ENCODE results near the gene SNX30. TPM values are rescaled to one million over a fixed set of nuclear protein-coding genes. Genes with fewer than 3 reads are reported as not detected.

SNX30 gene
- polyA plus RNA-seq, 1 of the 3 experiments (the other 2 are of a cell fraction): 2.7 TPM

GRCh38 chr9:112869917-112870316 is 119.4 kb downstream of the SNX30 start:
- no peak for DNase-seq
- CTCF ChIA-PET: no interaction called here
- Histone ChIP-seq H3K9me3 (no peaks in the 10 kb centered on the region), H3K36me3 (replicated peaks in 1 of 2; ENCODE audit: control insufficient read depth in 1 of 2, insufficient read depth in 2 of 2, low read length in 1 of 2) (peaks cover 0 to 6% of the 10 kb centered on the region in 2 experiments), H3F3A (replicated peaks; ENCODE audit: insufficient read depth) (no peaks in the 10 kb centered on the region), H3K9ac (no peak overlapping the region), H2AFZ (ENCODE audit: low read depth) (no peak overlapping the region), H3K27ac (ENCODE audit: low read depth in 2 of 2, low read length in 1 of 2) (no peak overlapping the region), H4K20me1 (ENCODE audit: insufficient read depth) (no peaks in the 10 kb centered on the region), H3K4me1 (ENCODE audit: control insufficient read depth in 1 of 2, insufficient read depth in 2 of 2, low read depth in 1 of 2, low read length in 1 of 2) (no peaks in the 10 kb centered on the region), H3K4me3 (ENCODE audit: low read depth in 2 of 2, low read length in 1 of 2) (no peak overlapping the region), H3K79me2 (ENCODE audit: insufficient read depth) (no peaks in the 10 kb centered on the region), H3K27me3 (ENCODE audit: insufficient read depth) (no peaks in the 10 kb centered on the region), H3K4me2 (no peak overlapping the region), H3K9me2 (no peaks in the 10 kb centered on the region)
- 81% methylated on average over 5 of the region's 5 CpGs for WGBS (ENCODE audit: low lambda C conversion rate)
- POLR2A ChIA-PET: no interaction called here
- no peak for TF ChIP-seq GATA2 (CRISPR knock-in tag; IDR thresholded peaks at IDR 0.05)
- TF ChIP-seq USF2 (IDR thresholded peaks at IDR 0.05; ENCODE audit: borderline replicate concordance, low read depth, low read length): no peak
- TF ChIP-seq FOXM1 (IDR thresholded peaks at IDR 0.05; ENCODE audit: low read depth): no peak
- no peak for TF ChIP-seq MEF2A (IDR thresholded peaks at IDR 0.05; ENCODE audit: borderline replicate concordance, low read depth)
- no peak for TF ChIP-seq EP300 (IDR thresholded peaks at IDR 0.05; ENCODE audit: borderline replicate concordance in 1 of 2, low read depth in 1 of 2, low read length in 1 of 2)
- no peak for TF ChIP-seq ELF1 (IDR thresholded peaks at IDR 0.05)
- TF ChIP-seq USF1 (IDR thresholded peaks at IDR 0.05; ENCODE audit: borderline replicate concordance, low read depth): no peak
- no peak for TF ChIP-seq RFX5 (IDR thresholded peaks at IDR 0.05; ENCODE audit: low read length)
- no peak for TF ChIP-seq FOSL2 (IDR thresholded peaks at IDR 0.05; ENCODE audit: borderline replicate concordance, low read depth)
- TF ChIP-seq TCF12 (IDR thresholded peaks at IDR 0.05): no peak

GRCh38 chr9:112870556-112870955 is 120.0 kb downstream of the SNX30 start:
- TF ChIP-seq RAD21 (IDR thresholded peaks at IDR 0.05; ENCODE audit: low read length) (no peak), RXRA (IDR thresholded peaks at IDR 0.05; ENCODE audit: borderline replicate concordance, low read depth) (no peak), ZBTB33 (IDR thresholded peaks at IDR 0.05; ENCODE audit: borderline replicate concordance, low read depth) (no peak), RCOR1 (IDR thresholded peaks at IDR 0.05; ENCODE audit: low read length) (no peak), NFIC (IDR thresholded peaks at IDR 0.05; ENCODE audit: borderline replicate concordance) (no peak), TEAD4 (IDR thresholded peaks at IDR 0.05; ENCODE audit: borderline replicate concordance, insufficient read depth) (no peak), MAX (IDR thresholded peaks at IDR 0.05; ENCODE audit: low read depth) (no peak), USF1 (IDR thresholded peaks at IDR 0.05; ENCODE audit: borderline replicate concordance, low read depth) (no peak), YY1 (IDR thresholded peaks at IDR 0.05; ENCODE audit: low read depth) (no peak), EP300 (IDR thresholded peaks at IDR 0.05; ENCODE audit: borderline replicate concordance in 1 of 2, low read depth in 1 of 2, low read length in 1 of 2) (no peak)
- no peak overlapping the region for H3K27ac ChIP-seq (ENCODE audit: low read depth in 2 of 2, low read length in 1 of 2)
- WGBS (ENCODE audit: low lambda C conversion rate): 82% methylated on average over 6 of the region's 6 CpGs

More at GRCh38 chr9:112870556-112870955, 120.0 kb downstream of the SNX30 start:
- H2AFZ ChIP-seq (ENCODE audit: low read depth): no peak overlapping the region
- no peaks in the 10 kb centered on the region for H3K9me3 ChIP-seq
- no peaks in the 10 kb centered on the region for H3K4me1 ChIP-seq (ENCODE audit: control insufficient read depth in 1 of 2, insufficient read depth in 2 of 2, low read depth in 1 of 2, low read length in 1 of 2)
- CTCF ChIA-PET: no interaction called here
- no peak overlapping the region for H3K4me3 ChIP-seq (ENCODE audit: low read depth in 2 of 2, low read length in 1 of 2)
- H3K9ac ChIP-seq: no peak overlapping the region
- no peaks in the 10 kb centered on the region for H3K27me3 ChIP-seq (ENCODE audit: insufficient read depth)
- DNase-seq: no peak
- no peaks in the 10 kb centered on the region for H3F3A ChIP-seq (replicated peaks; ENCODE audit: insufficient read depth)
- peaks cover 0 to 6% of the 10 kb centered on the region in 2 experiments for H3K36me3 ChIP-seq (replicated peaks in 1 of 2; ENCODE audit: control insufficient read depth in 1 of 2, insufficient read depth in 2 of 2, low read length in 1 of 2)
- no peaks in the 10 kb centered on the region for H3K79me2 ChIP-seq (ENCODE audit: insufficient read depth)
- POLR2A ChIA-PET: no interaction called here
- H3K4me2 ChIP-seq: no peak overlapping the region
- no peaks in the 10 kb centered on the region for H3K9me2 ChIP-seq
- H4K20me1 ChIP-seq (ENCODE audit: insufficient read depth): no peaks in the 10 kb centered on the region

All from SK-N-SH (cell line).